Skin epidermis (tissue), 12 donors: Measurements from ENCODE around the gene NR6A1.

ENCODE experiments used
- H3K27ac ChIP-seq, 21 experiments: fragments of 200-600 bp; sonication (generic) in 11 of 21; one replicate each; pipeline ENCODE4 v1.5.0; 2020; ENCODE audit warnings: mild to moderate bottlenecking in 3 of 21, inconsistent platforms in 2 of 21, moderate library complexity in 2 of 21
- H3K4me3 ChIP-seq, 7 experiments: fragments of 200-600 bp; sonication (generic) in 2 of 7; one replicate each; pipeline ENCODE4 v1.5.0; 2020; ENCODE audit warnings: inconsistent platforms in 2 of 7, mild to moderate bottlenecking in 2 of 7, moderate library complexity in 1 of 7

Gene NR6A1

GRCh38 chr9:124475158-124475867 lies 295.8 kb downstream of the NR6A1 start:
- Histone ChIP-seq H3K4me3 (no peak overlapping the region), H3K27ac (no peak overlapping the region)

DNA sequence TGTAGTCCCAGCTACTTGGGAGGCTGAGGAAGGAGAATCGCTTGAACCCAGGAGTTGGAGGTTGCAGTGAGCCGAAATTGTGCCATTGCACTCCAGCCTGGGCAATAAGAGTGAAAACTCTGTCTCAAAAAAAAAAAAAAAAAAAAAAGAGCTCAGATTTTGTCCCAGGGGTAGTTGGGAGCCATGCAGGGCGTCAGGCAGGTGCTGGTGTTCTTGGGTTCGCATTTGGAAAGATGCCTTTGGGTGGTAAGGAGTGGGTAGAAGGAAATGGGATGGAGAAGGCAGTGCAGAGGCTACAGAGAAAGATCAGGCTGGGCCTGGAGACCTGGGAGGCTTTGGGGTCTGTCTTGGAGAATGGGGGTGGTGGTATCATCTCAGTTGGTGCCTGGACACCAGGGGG lies 297.0 kb downstream of the NR6A1 start:
- H3K4me3 ChIP-seq: no peak overlapping the region
- no peak overlapping the region for H3K27ac ChIP-seq

GRCh38 chr9:124473310-124473709 lies 297.8 kb downstream of the NR6A1 start:
- Histone ChIP-seq H3K27ac (no peak overlapping the region), H3K4me3 (no peak overlapping the region)

- H3K4me3 ChIP-seq: no peak overlapping the region
These were observed 298.3 kb downstream of the NR6A1 start for GRCh38 chr9:124472770-124473169.

DNA sequence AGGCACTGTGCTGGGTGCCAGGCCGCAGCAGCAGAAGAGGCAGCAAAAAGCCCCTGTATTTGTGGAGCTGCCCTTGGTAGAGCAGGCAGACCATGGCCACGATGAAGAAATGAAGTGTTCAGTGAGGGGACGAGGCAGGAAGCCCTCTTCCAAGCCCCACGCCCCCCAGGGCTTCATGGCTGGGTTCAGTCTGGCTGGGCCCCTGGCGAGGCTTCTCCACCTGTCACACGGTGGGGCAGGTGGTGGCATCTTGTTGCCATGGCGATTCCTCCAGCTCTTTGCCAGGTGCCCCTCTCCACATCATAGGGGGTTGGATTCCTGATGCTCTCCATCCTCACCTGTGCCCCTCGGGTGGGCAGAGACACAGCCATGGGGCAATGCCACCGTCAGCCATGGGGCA lies 299.4 kb downstream of the NR6A1 start:
- Histone ChIP-seq H3K27ac (no peak overlapping the region), H3K4me3 (no peak overlapping the region)

More at GRCh38 chr9:124472770-124473169, 298.3 kb downstream of the NR6A1 start:
- no peak overlapping the region for H3K27ac ChIP-seq

DNA sequence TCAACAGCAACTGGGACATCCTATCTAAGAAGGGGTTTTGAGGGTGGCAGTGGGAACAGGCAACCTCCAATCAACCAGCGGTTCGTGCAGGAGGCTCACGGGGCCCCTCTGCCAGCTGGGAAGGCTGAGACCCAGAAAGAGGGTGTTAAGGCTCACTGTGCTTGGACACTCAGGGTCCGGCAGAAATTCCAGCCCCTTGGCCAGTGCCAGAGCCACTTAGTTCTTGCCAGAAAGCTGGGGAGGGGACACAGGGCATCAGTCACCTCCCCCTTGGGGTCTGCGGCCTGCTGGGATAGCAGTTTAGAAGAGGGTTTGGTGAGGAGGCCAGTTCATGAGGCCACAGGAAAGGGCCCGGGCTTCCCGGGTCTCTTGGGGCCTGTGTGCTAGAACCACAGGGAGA lies 300.4 kb downstream of the NR6A1 start:
- H3K27ac ChIP-seq: no peak overlapping the region
- no peak overlapping the region for H3K4me3 ChIP-seq

- Histone ChIP-seq H3K4me3 (no peak overlapping the region), H3K27ac (no peak overlapping the region)
These were observed 300.8 kb downstream of the NR6A1 start for GRCh38 chr9:124470306-124470705.

DNA sequence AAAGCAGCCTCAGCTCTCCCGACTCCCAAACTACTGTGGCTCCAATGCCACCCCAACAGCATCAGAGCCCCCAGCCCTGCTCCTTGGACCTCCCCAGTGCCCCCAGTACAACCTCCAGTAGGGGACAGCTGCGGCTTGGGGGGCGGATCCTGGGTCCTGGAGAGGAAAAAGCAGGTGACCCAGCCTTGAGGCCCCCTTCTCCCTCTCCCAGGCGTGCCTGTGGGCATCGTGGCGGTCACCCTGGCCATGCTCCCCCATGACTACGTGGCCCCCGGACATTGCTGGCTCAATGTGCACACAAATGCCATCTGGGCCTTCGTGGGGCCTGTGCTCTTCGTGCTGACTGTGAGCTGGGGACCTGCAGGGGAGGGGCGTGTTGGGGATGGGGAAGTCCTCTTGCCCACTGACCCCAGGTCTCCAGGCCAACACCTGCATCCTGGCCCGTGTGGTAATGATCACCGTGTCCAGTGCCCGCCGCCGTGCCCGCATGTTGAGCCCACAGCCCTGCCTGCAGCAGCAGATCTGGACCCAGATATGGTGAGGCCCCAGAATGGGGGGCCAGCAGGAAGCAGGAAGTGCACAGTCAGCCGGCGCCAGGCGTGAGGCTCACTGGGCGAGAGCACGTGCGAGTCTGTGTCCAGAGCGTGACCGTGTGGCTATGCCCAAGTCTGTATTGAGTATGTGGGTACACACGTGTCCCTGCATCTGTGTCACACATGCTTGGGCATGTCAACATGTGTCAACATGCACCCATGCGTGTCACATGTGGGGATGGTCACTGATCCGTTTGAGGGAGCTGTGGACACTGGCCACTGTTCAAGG lies 301.9 kb downstream of the NR6A1 start:
- Histone ChIP-seq H3K4me3 (no peak overlapping the region), H3K27ac (no peak overlapping the region)

GRCh38 chr9:124468061-124468740 lies 302.9 kb downstream of the NR6A1 start:
- H3K27ac ChIP-seq: no peak overlapping the region
- H3K4me3 ChIP-seq: no peak overlapping the region

- no peak overlapping the region for H3K27ac ChIP-seq
These were observed 303.6 kb downstream of the NR6A1 start for GRCh38 chr9:124467410-124468060.

More at GRCh38 chr9:124467410-124468060, 303.6 kb downstream of the NR6A1 start:
- H3K4me3 ChIP-seq: no peak overlapping the region
